Measurements from ENCODE around the gene FASTKD2. TPM values are rescaled to one million over a fixed set of nuclear protein-coding genes. Genes with fewer than 3 reads are reported as not detected.
"Not testable (repeated sequence)": the region's sequence is repeated elsewhere in the genome, so short reads cannot be mapped to it uniquely, and the experiment has no call there.

The FASTKD2 gene
- total RNA-seq, 1 donor from 2014 or later: 39.9 TPM

DNA sequence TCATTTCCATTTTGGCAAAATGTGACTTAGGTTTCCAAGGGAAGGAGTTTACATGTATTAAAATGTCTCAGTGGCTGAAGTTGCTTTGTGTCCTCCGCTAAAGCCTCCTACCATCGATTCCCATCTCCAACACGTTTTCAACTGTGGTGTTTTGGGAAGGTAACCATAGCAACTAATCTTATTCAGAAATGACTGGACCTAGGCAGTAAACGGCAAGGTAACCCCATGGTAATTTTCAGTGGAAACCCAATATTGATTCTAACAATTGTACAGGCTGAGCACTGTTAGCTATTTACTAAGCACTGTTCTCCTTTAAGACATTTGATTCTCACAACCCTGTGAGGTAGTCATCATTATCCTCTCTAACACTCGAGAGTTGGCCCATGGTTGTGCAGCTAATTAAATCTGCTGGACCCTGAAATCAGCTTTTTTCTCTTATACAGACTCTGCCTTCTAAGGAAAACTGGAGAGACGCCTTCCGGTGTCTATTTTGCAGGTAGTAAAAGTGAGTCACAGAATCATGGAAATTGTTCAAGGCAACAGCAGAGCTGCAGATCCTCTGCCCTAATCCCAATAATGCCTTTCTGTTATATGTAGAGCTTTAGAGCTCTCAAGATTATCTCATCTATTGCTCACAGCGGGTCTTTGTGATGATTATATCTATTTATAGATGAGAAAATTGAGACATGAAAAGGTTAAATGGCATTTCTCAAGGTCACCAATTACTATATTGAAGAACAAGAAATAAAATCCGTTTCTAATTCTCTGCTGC is 36.2 kb downstream of the FASTKD2 start:
- no peak for DNase-seq
- Histone ChIP-seq H3K36me3 (peaks cover 2% of the 10 kb centered on the region), H3K27me3 (ENCODE audit: low read depth) (no peaks in the 10 kb centered on the region), H3K9me3 (replicated peaks) (no peaks in the 10 kb centered on the region), H3K4me3 (no peak overlapping the region), H3K4me1 (peaks cover 35% of the 10 kb centered on the region), H3K27ac (replicated peaks) (no peak overlapping the region)
- intact Hi-C loops (cut with micrococcal nuclease): loop anchor here (2.0 to 10.0 kb wide), 2 partner anchors 183 to 673 kb away; no protein-coding TSS in a partner anchor
- TF ChIP-seq, protein P1, sequence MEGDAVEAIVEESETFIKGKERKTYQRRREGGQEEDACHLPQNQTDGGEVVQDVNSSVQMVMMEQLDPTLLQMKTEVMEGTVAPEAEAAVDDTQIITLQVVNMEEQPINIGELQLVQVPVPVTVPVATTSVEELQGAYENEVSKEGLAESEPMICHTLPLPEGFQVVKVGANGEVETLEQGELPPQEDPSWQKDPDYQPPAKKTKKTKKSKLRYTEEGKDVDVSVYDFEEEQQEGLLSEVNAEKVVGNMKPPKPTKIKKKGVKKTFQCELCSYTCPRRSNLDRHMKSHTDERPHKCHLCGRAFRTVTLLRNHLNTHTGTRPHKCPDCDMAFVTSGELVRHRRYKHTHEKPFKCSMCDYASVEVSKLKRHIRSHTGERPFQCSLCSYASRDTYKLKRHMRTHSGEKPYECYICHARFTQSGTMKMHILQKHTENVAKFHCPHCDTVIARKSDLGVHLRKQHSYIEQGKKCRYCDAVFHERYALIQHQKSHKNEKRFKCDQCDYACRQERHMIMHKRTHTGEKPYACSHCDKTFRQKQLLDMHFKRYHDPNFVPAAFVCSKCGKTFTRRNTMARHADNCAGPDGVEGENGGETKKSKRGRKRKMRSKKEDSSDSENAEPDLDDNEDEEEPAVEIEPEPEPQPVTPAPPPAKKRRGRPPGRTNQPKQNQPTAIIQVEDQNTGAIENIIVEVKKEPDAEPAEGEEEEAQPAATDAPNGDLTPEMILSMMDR (IDR thresholded peaks at IDR 0.05; ENCODE audit: borderline replicate concordance): no peak

DNA sequence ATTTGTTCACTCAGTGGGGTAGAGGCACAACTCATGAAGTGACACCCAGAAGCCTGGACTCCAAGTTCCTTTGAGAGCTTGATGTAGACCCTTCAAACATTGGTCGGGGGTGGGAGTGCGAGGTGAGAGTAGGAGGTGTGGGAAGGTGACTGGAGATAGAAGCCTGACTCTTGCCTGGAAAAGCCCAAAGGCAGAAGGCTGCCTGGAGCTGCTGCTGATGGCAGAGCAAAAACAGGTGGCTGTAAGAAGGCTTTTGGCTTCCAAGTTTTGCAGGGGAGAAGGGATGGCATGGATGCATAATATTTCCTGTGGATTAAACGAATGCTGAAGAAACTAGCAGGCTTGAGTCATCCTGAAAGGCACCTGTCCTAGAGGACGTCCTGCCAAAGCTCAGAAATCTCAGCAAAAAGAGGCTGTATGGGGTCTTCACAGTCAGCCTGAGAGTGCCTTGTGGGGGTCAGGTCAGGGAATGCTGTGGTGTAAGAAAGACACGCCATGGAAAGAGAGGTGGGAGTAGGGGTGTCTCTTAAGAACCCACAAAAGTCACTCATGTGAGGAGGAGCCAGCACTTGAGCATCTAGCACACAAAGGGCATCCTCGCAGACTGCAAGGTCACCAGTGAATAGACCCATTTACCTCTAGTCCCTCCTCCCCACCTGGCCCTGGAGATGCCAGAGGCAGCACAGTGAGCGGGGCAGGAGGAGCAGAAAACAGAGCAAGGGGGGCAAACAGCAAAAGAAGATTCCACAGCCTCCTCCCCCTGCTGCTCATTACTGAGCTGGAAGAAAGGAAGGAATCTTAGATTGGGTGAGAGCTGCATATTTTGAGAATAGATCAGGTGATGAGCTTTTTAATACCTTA is 37.5 kb downstream of the FASTKD2 start:
- no peaks in the 10 kb centered on the region for H3K9me3 ChIP-seq (replicated peaks)
- peaks cover 35% of the 10 kb centered on the region for H3K4me1 ChIP-seq
- intact Hi-C loops (cut with micrococcal nuclease): loop anchor here (10.0 kb wide), 1 partner anchor 182 kb away; no protein-coding TSS in a partner anchor
- H3K27ac ChIP-seq (replicated peaks): peak overlapping the region; percentile 19
- no peaks in the 10 kb centered on the region for H3K36me3 ChIP-seq
- no peaks in the 10 kb centered on the region for H3K27me3 ChIP-seq (ENCODE audit: low read depth)
- H3K4me3 ChIP-seq: no peak overlapping the region
- DNase-seq: no peak
- TF ChIP-seq, protein P1 (IDR thresholded peaks at IDR 0.05; ENCODE audit: borderline replicate concordance): no peak

DNA sequence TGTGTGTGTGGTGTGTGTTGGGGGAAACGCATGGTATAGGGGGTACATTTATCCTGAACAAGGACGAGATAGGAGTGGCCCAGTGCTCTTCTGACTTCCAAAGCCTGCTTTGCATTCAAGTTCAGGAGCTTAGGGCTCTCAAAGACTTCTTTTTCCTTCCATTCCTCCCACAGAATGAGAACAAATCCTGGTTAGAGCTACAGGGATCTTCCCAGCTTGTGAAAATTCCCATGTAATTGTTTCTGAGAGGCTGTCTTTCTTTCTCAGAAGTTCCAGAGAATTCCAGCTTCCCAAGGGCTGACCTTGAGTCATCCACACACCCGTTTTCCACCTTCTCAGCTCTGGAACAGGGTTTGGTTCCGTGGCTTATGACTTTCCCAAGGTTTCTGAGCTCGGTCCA is 38.9 kb downstream of the FASTKD2 start:
- DNase-seq: no peak
- no peaks in the 10 kb centered on the region for H3K27me3 ChIP-seq (ENCODE audit: low read depth)
- H3K4me3 ChIP-seq: no peak overlapping the region
- intact Hi-C loops (cut with micrococcal nuclease): loop anchor here (10.0 kb wide), 1 partner anchor 180 kb away; no protein-coding TSS in a partner anchor
- no peaks in the 10 kb centered on the region for H3K36me3 ChIP-seq
- TF ChIP-seq, protein P1 (IDR thresholded peaks at IDR 0.05; ENCODE audit: borderline replicate concordance): no peak
- no peaks in the 10 kb centered on the region for H3K9me3 ChIP-seq (replicated peaks)
- H3K4me1 ChIP-seq: peaks cover 35% of the 10 kb centered on the region
- H3K27ac ChIP-seq (replicated peaks): peak overlapping the region; percentile 31

DNA sequence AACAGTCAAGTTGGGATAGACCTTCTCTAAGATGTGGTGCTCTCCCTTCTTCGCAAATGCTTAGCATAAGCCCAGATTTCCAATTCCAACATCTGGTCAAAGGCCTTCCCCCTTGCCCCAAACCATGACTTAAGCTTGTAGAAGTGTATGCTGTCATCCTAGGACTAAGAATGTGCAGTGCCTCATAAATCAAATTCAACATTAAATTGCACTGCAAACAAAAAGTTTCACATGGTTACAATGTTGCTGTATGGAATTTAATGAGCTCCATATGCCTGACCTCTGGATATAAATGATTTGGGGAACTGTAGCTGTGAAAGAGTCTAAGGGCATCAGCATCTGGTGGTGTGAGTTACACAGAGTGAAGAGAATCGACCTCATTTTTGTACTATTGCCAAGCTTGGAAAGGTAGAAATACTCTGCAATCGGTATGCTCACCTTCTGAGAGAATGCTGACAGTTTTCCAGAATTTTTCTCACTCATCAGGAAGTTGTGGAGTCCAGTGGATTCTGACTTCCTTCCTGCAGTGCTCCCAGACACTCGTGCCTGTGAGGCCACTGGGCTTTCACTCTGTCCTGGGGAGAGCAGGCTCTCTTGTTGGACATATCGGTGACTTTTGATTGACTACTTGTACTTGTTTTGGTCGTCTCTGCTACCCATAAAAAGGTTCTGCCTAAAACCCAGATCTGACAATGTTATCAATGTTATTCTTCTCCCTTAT is 40.6 kb downstream of the FASTKD2 start:
- no peak overlapping the region for H3K4me3 ChIP-seq
- H3K4me1 ChIP-seq: peaks cover 25% of the 10 kb centered on the region
- no peaks in the 10 kb centered on the region for H3K36me3 ChIP-seq
- TF ChIP-seq, protein P1 (IDR thresholded peaks at IDR 0.05; ENCODE audit: borderline replicate concordance): no peak
- intact Hi-C loops (cut with micrococcal nuclease): loop anchor here (10.0 kb wide), 1 partner anchor 179 kb away; no protein-coding TSS in a partner anchor
- H3K9me3 ChIP-seq (replicated peaks): no peaks in the 10 kb centered on the region
- no peaks in the 10 kb centered on the region for H3K27me3 ChIP-seq (ENCODE audit: low read depth)
- no peak for DNase-seq
- H3K27ac ChIP-seq (replicated peaks): no peak overlapping the region

DNA sequence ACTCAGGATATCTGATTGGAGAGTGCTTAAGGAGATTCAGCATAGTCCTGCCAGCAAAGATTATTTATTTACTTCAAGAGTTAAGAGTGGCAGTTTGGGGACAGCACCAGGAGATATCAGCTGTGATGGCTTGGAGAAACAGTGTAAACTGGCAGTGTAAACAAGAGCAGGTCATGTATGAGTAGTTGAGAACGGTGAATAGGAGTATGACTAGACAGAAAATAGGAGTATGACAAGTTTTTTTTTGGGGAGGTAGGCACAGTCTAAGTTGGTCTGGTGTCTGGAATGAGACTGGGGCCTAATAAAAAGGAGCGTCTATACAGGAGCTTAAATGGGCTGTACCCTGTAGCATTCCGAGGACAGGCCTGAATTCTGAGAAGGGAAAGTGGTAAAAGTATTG is 42.2 kb downstream of the FASTKD2 start:
- H3K36me3 ChIP-seq; H3K27ac ChIP-seq (replicated peaks); H3K9me3 ChIP-seq (replicated peaks); H3K4me3 ChIP-seq; H3K4me1 ChIP-seq; DNase-seq; H3K27me3 ChIP-seq (ENCODE audit: low read depth): not testable (repeated sequence)
- intact Hi-C loops (cut with micrococcal nuclease): loop anchor here (10.0 kb wide), 1 partner anchor 177 kb away; no protein-coding TSS in a partner anchor

DNA sequence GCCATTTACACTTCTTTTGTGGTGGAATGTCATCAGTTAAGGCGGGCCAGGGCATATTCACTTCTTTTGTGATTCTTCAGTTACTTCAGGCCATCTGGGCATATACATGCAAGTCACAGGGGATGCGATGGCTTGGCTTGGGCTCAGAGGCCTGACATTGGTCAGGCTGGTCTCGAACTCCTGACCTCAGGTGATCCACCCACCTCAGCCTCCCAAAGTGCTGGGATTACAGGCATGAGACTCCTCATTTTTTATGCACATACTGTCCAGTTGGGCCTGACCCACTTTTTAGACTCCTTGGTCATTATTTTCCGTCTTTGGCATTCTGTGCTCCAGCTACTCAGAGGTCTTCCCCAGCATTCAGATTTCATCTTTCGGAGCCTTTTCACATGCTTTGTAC is 47.1 kb downstream of the FASTKD2 start:
- H3K27me3 ChIP-seq (ENCODE audit: low read depth); H3K4me3 ChIP-seq; H3K27ac ChIP-seq (replicated peaks); H3K4me1 ChIP-seq; H3K36me3 ChIP-seq; DNase-seq; intact Hi-C loops (cut with micrococcal nuclease): not testable (repeated sequence)
- peaks cover 14% of the 10 kb centered on the region for H3K9me3 ChIP-seq (replicated peaks)

All from left ventricle myocardium inferior (tissue), 1 donor.